Endothelial cell of umbilical vein (primary cell): ENCODE measurements around the gene GSTP1. TPM values are rescaled to one million over a fixed set of nuclear protein-coding genes. Genes with fewer than 3 reads are reported as not detected.
A peak's percentile ranks its signal among the peaks of the same experiment; 100 is the strongest.

Experiments used
- Bru-seq: library from RNA; stranded (reverse); fragments of 400-500 nt; gene quantifications from one replicate; lab custom pipeline; 2021; lab: Mats Ljungman, UMichigan
- BruChase-seq, 2 experiments: library from RNA; stranded (reverse); fragments of 400-500 nt; gene quantifications; one replicate each; lab custom pipeline; 2021; lab: Mats Ljungman, UMichigan
- BruUV-seq: library from RNA; stranded (reverse); fragments of 400-500 nt; replicated peaks from 2 replicates; lab custom pipeline; 2021; lab: Mats Ljungman, UMichigan
- CTCF ChIA-PET: fragments of 300-600, 350-600 bp; sonication (Branson Sonifier 250); formaldehyde crosslinking; loops from one replicate; lab custom pipeline; 2021; ENCODE audit warnings: antibody characterized with exemption, inconsistent platforms; lab: Charles Lee
- POLR2A ChIA-PET: fragments of 300-600, 350-600 bp; sonication (Branson Sonifier 250); formaldehyde crosslinking; loops from one replicate; lab custom pipeline; 2021; ENCODE audit warnings: antibody characterized with exemption, inconsistent platforms; lab: Charles Lee
- DNase-seq: peaks from one replicate; pipeline ENCODE4 v3.0.0-alpha.2; 2011; ENCODE audit warnings: low read depth, low spot score
- FAIRE-seq: peaks from 2 replicates; lab custom pipeline; 2011; peaks lifted over from hg19 to GRCh38; lab: Jason Lieb, UNC
- H2AFZ ChIP-seq: 2 replicates; pipeline ENCODE4 v1.6.0; 2012; ENCODE audit warnings: low read depth, low read length, control low read depth, inconsistent platforms
- H3K27ac ChIP-seq: 2 replicates; pipeline ENCODE4 v1.5.1; 2011; ENCODE audit warnings: low read depth, mild to moderate bottlenecking, control low read depth, low read length, moderate library complexity; ENCODE audit not compliant: insufficient read depth
- H3K27me3 ChIP-seq, 2 experiments: 2 replicates each; pipeline versions ENCODE4 v1.6.0 to v1.6.1; 2011; ENCODE audit warnings: low read length in 2 of 2, mixed read lengths in 1 of 2; ENCODE audit not compliant: control insufficient read depth in 2 of 2, insufficient read depth in 2 of 2
- H3K36me3 ChIP-seq, 2 experiments: 2 replicates in 1 of 2; 3 replicates in 1 of 2; pipeline ENCODE4 v1.5.1; 2011; ENCODE audit warnings: low read length in 2 of 2, mild to moderate bottlenecking in 1 of 2, moderate library complexity in 1 of 2; ENCODE audit not compliant: control insufficient read depth in 2 of 2, insufficient read depth in 2 of 2; ENCODE audit errors: extremely low read depth in 1 of 2
- H3K4me1 ChIP-seq: 3 replicates; pipeline ENCODE4 v1.5.1; 2011; ENCODE audit warnings: mild to moderate bottlenecking, low read length; ENCODE audit not compliant: control insufficient read depth, insufficient read depth; ENCODE audit errors: extremely low read depth
- H3K4me2 ChIP-seq: 2 replicates; pipeline ENCODE4 v1.6.1; 2011; ENCODE audit warnings: low read length, control low read depth, mixed read lengths; ENCODE audit not compliant: insufficient read depth
- H3K4me3 ChIP-seq, 3 experiments: fragments of 200-600 bp in 1 of 3; sonication (generic), shearing (Covaris generic) in 1 of 3; replicated peaks in 1 of 3; 2 replicates each; pipeline ENCODE4 v1.5.1; 2011 to 2016; ENCODE audit warnings: control low read depth in 3 of 3, low read length in 3 of 3, mild to moderate bottlenecking in 2 of 3, inconsistent platforms in 1 of 3, low read depth in 1 of 3, moderate library complexity in 1 of 3; ENCODE audit not compliant: insufficient read depth in 1 of 3
- H3K79me2 ChIP-seq: 2 replicates; pipeline ENCODE4 v1.6.0; 2012; ENCODE audit warnings: low read length, inconsistent platforms; ENCODE audit not compliant: control insufficient read depth, insufficient read depth
- H3K9ac ChIP-seq: replicated peaks from 2 replicates; pipeline ENCODE3; 2011; ENCODE audit warnings: low read length, control low read depth; ENCODE audit not compliant: insufficient read depth; ENCODE audit errors: extremely low read depth
- H3K9me1 ChIP-seq: replicated peaks from 3 replicates; pipeline ENCODE4 v1.6.0; 2011; ENCODE audit warnings: mild to moderate bottlenecking, low read length; ENCODE audit not compliant: control insufficient read depth, insufficient read depth; ENCODE audit errors: extremely low read depth
- H3K9me3 ChIP-seq: replicated peaks from 2 replicates; pipeline ENCODE4 v1.5.1; 2012; ENCODE audit warnings: low read length, inconsistent platforms; ENCODE audit not compliant: control insufficient read depth, insufficient read depth
- H4K20me1 ChIP-seq: replicated peaks from 2 replicates; pipeline ENCODE3; 2011; ENCODE audit warnings: mild to moderate bottlenecking, low read length; ENCODE audit not compliant: control insufficient read depth, insufficient read depth; ENCODE audit errors: extremely low read depth
- EZH2 ChIP-seq: IDR thresholded peaks from 2 replicates; pipeline ENCODE4 v1.6.1; 2012; ENCODE audit warnings: borderline replicate concordance, low read depth, mild to moderate bottlenecking, moderate library complexity, low read length, inconsistent platforms; ENCODE audit not compliant: severe bottlenecking
- FOS ChIP-seq: IDR thresholded peaks from 2 replicates; pipeline ENCODE4 v1.6.1; 2011; ENCODE audit warnings: mild to moderate bottlenecking, low read length, moderate library complexity, borderline replicate concordance; ENCODE audit not compliant: insufficient read depth
- GATA2 ChIP-seq: IDR thresholded peaks from 2 replicates; pipeline ENCODE4 v1.7.0; 2011; ENCODE audit warnings: low read depth, mild to moderate bottlenecking, moderate library complexity, mixed read lengths, low read length; ENCODE audit not compliant: insufficient read length, insufficient read depth
- POLR2A ChIP-seq: IDR thresholded peaks from 2 replicates; pipeline ENCODE4 v1.6.1; 2012; ENCODE audit warnings: low read depth, mild to moderate bottlenecking, control low read depth, low read length
- POLR2AphosphoS5 ChIP-seq: IDR thresholded peaks from 2 replicates; pipeline ENCODE4 v1.6.1; 2012; ENCODE audit warnings: low read depth, mild to moderate bottlenecking, control low read depth, low read length, moderate library complexity; ENCODE audit not compliant: insufficient read depth
- dilution Hi-C: fragments of 300-500 bp; cut with MboI; formaldehyde crosslinking; loops from one replicate; pipeline ENCODE4 v1.15.0; 2019; ENCODE audit warnings: low sequenced_read_pairs; ENCODE audit not compliant: extremely low pct_ligation_motif_present
- intact Hi-C: fragments of 100-400 bp; cut with micrococcal nuclease; formaldehyde crosslinking; loops from one replicate; pipeline ENCODE4 v1.10.0; 2022
- long read RNA-seq: library from polyadenylated mRNA; stranded (forward); transcript quantifications from one replicate; pipeline ENCODE4 v2.0.0, GENCODE V29; 2021
- polyA minus RNA-seq, 3 experiments: library from RNA; depleted of rRNA, polyadenylated mRNA; stranded (reverse); fragments of >200 nt; gene quantifications; 1 replicate in 1 of 3; 2 replicates in 2 of 3; pipeline ENCODE4 v1.2.3, GENCODE V29; 2011
- polyA plus RNA-seq, 4 experiments: library from polyadenylated mRNA; depleted of rRNA in 3 of 4; stranded (reverse) in 3 of 4; unstranded in 1 of 4; fragments of >200 nt; gene quantifications; 2 replicates each; pipeline versions ENCODE4 v1.2.1 to v1.2.3, GENCODE V29; 2011 to 2012; ENCODE audit warnings: missing spikeins in 1 of 4
- total RNA-seq: library from RNA; stranded (reverse); gene quantifications from 2 replicates; pipeline ENCODE4 v1.2.3, GENCODE V29; 2021
- TF ChIP-seq, protein P1 (sequence below), 2 donors: IDR thresholded peaks; 1 replicate in 1 of 2; 2 replicates in 1 of 2; pipeline ENCODE4 v1.5.1; 2011; ENCODE audit warnings: low read length in 2 of 2, mild to moderate bottlenecking in 2 of 2, moderate library complexity in 2 of 2, control low read depth in 1 of 2, inconsistent platforms in 1 of 2, low read depth in 1 of 2; ENCODE audit not compliant: insufficient read depth in 1 of 2; ENCODE audit errors: extremely low read depth in 1 of 2

Gene GSTP1
- total RNA-seq: 962 and 997 TPM in 2 replicates
- polyA plus RNA-seq: 2,277 and 2,635 TPM in 2 replicates
- 1,590 and 1,808 TPM in 2 replicates for polyA plus RNA-seq (2011; cell fraction: cytosol; rRNA removed)
- 663 and 818 TPM in 2 replicates for polyA plus RNA-seq (2011; cell fraction: nucleus; rRNA removed)
- polyA plus RNA-seq (2012): 1,068 and 1,665 TPM in 2 replicates
- polyA minus RNA-seq: 785 and 809 TPM in 2 replicates
- polyA minus RNA-seq (2011; cell fraction: cytosol; rRNA and poly(A)+ RNA removed): not detected
- polyA minus RNA-seq (2011; cell fraction: nucleus; rRNA and poly(A)+ RNA removed): 157 and 190 TPM in 2 replicates
- Bru-seq, nascent RNA: percentile 92 among the genes with signal in this experiment
- percentile 98 among the genes with signal in this experiment for BruChase-seq, experiment 1, labeled RNA remaining after a 6-hour chase
- percentile 93 among the genes with signal in this experiment for BruChase-seq, experiment 2, labeled RNA remaining after a 2-hour chase
- long read RNA-seq, transcript GSTP1-202 (7 exons, 961 nt): major isoform, 1,491 of 1,705 reads
- long read RNA-seq, transcript GSTP1-203 (3 exons, 736 nt): minor isoform, 10 of 1,705 reads
- long read RNA-seq, partial matches to known transcripts: 119 of 1,705 reads
- long read RNA-seq, other reads (novel, unspliced or antisense): 83 of 1,705 reads

DNA sequence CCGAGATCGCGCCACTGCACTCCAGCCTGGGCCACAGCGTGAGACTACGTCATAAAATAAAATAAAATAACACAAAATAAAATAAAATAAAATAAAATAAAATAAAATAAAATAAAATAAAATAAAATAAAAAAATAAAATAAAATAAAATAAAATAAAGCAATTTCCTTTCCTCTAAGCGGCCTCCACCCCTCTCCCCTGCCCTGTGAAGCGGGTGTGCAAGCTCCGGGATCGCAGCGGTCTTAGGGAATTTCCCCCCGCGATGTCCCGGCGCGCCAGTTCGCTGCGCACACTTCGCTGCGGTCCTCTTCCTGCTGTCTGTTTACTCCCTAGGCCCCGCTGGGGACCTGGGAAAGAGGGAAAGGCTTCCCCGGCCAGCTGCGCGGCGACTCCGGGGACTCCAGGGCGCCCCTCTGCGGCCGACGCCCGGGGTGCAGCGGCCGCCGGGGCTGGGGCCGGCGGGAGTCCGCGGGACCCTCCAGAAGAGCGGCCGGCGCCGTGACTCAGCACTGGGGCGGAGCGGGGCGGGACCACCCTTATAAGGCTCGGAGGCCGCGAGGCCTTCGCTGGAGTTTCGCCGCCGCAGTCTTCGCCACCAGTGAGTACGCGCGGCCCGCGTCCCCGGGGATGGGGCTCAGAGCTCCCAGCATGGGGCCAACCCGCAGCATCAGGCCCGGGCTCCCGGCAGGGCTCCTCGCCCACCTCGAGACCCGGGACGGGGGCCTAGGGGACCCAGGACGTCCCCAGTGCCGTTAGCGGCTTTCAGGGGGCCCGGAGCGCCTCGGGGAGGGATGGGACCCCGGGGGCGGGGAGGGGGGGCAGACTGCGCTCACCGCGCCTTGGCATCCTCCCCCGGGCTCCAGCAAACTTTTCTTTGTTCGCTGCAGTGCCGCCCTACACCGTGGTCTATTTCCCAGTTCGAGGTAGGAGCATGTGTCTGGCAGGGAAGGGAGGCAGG is at the start of gene GSTP1:
Gene GSTP1, plus strand, starts transcription at position 566 of the 958 bp plus-strand sequence. Its CDS starts 32 bp downstream, at position 598.
- Histone ChIP-seq H3K27me3 (peaks cover 2 to 4% of the 10 kb centered on the region in 2 experiments), H3K4me2 (peak within 1 kb of the TSS; percentile 45), H3K4me3 (peak within 1 kb of the TSS; percentile 68 to 85 (median 83)), H3K36me3 (peaks cover 7 to 18% of the 10 kb centered on the region in 2 experiments), H3K79me2 (peaks cover 26% of the 10 kb centered on the region), H3K27ac (peak within 1 kb of the TSS; percentile 63), H3K4me1 (peaks cover 17% of the 10 kb centered on the region), H3K9me3 (no peaks in the 10 kb centered on the region), H3K9me1 (no peaks in the 10 kb centered on the region), H4K20me1 (no peaks in the 10 kb centered on the region), H3K9ac (peak within 1 kb of the TSS; percentile 93), H2AFZ (peak within 1 kb of the TSS; percentile 68)
- intact Hi-C loops: loop anchor here (1.0 kb wide), 4 partner anchors 11 to 75 kb away; partner anchors contain the start of genes CDK2AP2 and NDUFV1
- FAIRE-seq: peak; percentile 83
- dilution Hi-C loops: no loop called here
- no TSS peak for BruUV-seq
- peak; percentile 94 for DNase-seq
- peak; percentile 100 for TF ChIP-seq POLR2AphosphoS5
- peak; percentile 99 for TF ChIP-seq POLR2A
- no peak for TF ChIP-seq GATA2
- TF ChIP-seq EZH2: no peak
- TF ChIP-seq, protein P1, sequence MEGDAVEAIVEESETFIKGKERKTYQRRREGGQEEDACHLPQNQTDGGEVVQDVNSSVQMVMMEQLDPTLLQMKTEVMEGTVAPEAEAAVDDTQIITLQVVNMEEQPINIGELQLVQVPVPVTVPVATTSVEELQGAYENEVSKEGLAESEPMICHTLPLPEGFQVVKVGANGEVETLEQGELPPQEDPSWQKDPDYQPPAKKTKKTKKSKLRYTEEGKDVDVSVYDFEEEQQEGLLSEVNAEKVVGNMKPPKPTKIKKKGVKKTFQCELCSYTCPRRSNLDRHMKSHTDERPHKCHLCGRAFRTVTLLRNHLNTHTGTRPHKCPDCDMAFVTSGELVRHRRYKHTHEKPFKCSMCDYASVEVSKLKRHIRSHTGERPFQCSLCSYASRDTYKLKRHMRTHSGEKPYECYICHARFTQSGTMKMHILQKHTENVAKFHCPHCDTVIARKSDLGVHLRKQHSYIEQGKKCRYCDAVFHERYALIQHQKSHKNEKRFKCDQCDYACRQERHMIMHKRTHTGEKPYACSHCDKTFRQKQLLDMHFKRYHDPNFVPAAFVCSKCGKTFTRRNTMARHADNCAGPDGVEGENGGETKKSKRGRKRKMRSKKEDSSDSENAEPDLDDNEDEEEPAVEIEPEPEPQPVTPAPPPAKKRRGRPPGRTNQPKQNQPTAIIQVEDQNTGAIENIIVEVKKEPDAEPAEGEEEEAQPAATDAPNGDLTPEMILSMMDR (IDR thresholded peaks at IDR 0.05; ENCODE audit: extremely low read depth in 1 of 2, insufficient read depth in 1 of 2, low read depth in 1 of 2, low read length in 2 of 2): peak; percentile 68 to 84
- TF ChIP-seq FOS: peak; percentile 86
- ChIA-PET POLR2A (interaction anchor here (0.7 to 1.4 kb wide), 4 partner anchors 18 to 230 kb away, joined by 3 to 6 read pairs (median 4); partner anchors contain the start of genes POLD4 and PPP1CA), CTCF (interaction anchor here (0.6 to 2.7 kb wide), 7 partner anchors 8 to 208 kb away, joined by 3 to 17 read pairs (median 5); partner anchors contain the start of genes NUDT8 and PPP1CA)
